HG03565 (cell line): ENCODE data around the gene ZBTB3.
A peak's percentile ranks its signal among the peaks of the same experiment; 100 is the strongest.
"Not testable (repeated sequence)": the region's sequence is repeated elsewhere in the genome, so short reads cannot be mapped to it uniquely, and the experiment has no call there.

Experiments
- ATAC-seq: cut with Tn5 transposase; IDR thresholded peaks from one replicate; pipeline ENCODE4 v1.9.1; 2021; ENCODE audit warnings: mild to moderate bottlenecking, moderate library complexity; ENCODE audit not compliant: unreplicated experiment

ZBTB3 gene

GRCh38 chr11:62753736-62754603 is at the start of gene ZBTB3:
Gene ZBTB3 (minus strand): TSS chr11:62754160. CDS start chr11:62753664, 496 bp downstream.
- peak; percentile 94 for ATAC-seq

- no peak for ATAC-seq
Measured at GRCh38 chr11:62801071-62801470, 47.1 kb upstream of the ZBTB3 start.

- no peak for ATAC-seq
Measured at GRCh38 chr11:62799486-62799885, 45.5 kb upstream of the ZBTB3 start.

DNA sequence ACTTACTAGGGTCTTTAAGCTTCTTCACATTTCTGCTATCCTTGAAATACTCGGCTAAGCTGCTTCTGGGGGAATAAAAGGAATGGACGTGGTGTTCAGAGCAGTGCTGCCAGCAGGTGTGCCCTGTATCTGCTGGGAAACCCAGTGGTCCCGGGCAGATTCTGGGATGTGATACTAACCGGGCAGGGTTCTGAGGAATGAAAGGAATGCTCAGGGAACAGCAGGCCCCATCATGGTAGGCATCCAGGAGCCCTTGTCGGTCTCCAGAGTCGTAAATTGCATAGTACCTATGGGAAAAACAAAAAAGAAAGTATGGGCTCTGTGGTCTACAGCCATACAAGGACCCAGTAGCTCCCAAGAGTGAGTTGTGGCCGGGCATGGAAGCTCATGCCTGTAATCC is 42.3 kb upstream of the ZBTB3 start:
- no peak for ATAC-seq

- ATAC-seq: no peak
Measured at GRCh38 chr11:62794201-62794775, 40.3 kb upstream of the ZBTB3 start.

DNA sequence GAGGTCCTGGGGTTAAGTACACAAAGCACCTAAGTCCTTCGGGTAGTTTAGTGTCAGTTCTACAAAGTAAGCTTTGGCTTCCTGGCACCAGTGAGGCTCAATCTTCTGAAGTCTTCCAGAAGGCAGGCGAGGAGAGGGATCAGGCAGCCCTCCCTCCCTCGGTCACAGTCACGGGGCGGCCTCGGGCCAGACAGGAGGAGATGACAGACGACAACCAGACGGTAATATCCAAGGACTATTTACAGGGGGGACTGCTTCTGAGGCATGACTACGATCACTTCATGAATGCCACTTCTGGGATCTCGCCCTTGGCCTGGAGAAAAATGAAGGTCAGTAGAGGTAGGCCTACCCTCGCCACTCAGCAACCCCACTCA is 38.2 kb upstream of the ZBTB3 start:
- no peak for ATAC-seq

DNA sequence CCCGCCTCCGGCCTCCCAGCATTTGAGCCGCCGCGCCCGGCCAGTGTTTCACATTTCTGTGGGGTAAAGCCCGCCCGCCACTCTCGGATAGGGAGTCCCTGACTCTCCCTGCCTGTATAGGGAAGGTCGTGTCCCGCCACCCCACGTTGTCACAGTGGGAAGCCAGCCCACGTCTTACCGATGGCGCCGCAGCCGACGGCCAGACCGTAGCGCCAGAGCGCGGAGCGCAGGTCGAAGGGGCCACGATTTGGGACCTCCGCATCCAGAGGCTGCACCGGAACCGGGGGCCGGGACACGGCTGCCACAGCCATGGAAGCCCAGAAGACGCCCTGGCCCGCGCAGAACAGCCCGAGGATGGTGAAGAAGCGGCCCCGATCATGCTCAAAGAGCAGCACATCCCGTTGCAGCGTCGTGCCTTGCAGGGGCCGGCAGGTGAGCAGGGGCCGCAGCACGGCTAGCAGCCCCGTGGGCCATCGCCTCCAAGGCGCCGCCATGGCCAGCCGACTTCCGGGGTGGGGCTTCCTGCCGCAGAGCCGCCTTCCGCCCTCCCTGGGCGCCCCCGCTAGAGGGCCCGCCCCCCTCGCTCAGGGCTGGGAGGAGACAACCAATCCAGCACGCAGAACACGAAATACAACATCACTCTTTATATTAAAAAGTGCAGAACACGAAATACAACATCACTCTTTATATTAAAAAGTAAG is 37.7 kb upstream of the ZBTB3 start, which contains the start of gene TMEM223:
Gene TMEM223 (minus strand): TSS at position 506 of the 701 bp plus-strand sequence. CDS start 12 bp downstream, at position 494.
- peak; percentile 56 for ATAC-seq

GRCh38 chr11:62789576-62789975 is 35.6 kb upstream of the ZBTB3 start:
- no peak for ATAC-seq

DNA sequence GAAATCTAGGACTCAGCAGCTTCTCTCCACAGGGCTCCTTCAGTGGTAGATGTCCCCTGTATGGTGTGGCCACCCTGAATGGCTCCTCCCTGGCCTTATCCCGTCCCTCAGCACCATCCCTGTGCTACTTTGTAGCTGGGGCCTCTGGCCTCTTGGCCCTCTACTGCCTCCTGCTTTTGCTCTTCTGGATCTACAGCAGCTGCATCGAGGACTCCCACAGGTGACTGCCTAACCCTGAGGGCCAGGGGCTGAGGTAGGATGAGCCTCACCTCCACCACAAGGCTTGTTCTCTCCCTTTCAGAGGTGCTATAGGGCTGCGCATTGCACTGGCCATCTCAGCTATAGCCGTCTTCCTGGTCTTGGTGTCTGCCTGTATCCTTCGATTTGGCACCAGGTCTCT is 35.0 kb upstream of the ZBTB3 start:
- ATAC-seq: no peak

GRCh38 chr11:62787005-62787759 is 33.2 kb upstream of the ZBTB3 start, which contains the start of gene TMEM179B:
Gene TMEM179B (plus strand): TSS chr11:62787402. CDS start chr11:62787432, 30 bp downstream.
- peak; percentile 52 for ATAC-seq

DNA sequence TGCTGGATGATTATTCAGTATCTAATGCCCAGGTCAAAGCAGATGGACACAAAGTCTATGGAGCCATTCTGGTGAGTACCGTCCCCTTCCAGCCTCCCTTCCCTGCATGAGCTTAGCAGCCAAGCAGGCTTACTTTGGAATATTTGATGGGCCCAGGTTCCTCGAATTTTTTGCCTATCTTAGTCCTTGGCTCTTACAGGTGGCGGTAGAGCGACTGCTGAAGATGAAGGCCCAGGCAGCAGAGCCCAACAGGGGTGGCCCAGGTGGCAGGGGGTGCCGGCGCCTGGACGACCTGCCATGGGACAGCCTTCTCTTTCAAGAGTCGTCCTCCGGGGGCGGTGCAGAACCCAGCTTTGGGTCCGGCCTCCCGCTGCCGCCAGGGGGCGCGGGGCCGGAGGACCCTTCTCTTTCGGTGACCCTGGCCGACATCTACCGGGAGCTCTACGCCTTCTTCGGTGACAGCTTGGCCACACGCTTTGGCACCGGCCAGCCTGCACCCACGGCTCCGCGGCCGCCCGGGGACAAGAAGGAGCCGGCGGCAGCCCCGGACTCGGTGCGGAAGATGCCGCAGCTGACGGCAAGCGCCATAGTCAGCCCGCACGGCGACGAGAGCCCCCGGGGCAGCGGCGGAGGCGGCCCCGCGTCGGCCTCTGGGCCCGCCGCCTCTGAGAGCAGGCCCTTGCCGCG is 32.5 kb upstream of the ZBTB3 start:
- ATAC-seq: peak; percentile 34

- ATAC-seq: no peak
Measured at GRCh38 chr11:62782753-62783152, 28.8 kb upstream of the ZBTB3 start.

GRCh38 chr11:62778441-62778840 is 24.5 kb upstream of the ZBTB3 start:
- ATAC-seq: no peak

- no peak for ATAC-seq
Measured at GRCh38 chr11:62777389-62777788, 23.4 kb upstream of the ZBTB3 start.

- no peak for ATAC-seq
Measured at GRCh38 chr11:62775646-62776045, 21.7 kb upstream of the ZBTB3 start.

GRCh38 chr11:62774407-62774806 is 20.4 kb upstream of the ZBTB3 start:
- no peak for ATAC-seq

DNA sequence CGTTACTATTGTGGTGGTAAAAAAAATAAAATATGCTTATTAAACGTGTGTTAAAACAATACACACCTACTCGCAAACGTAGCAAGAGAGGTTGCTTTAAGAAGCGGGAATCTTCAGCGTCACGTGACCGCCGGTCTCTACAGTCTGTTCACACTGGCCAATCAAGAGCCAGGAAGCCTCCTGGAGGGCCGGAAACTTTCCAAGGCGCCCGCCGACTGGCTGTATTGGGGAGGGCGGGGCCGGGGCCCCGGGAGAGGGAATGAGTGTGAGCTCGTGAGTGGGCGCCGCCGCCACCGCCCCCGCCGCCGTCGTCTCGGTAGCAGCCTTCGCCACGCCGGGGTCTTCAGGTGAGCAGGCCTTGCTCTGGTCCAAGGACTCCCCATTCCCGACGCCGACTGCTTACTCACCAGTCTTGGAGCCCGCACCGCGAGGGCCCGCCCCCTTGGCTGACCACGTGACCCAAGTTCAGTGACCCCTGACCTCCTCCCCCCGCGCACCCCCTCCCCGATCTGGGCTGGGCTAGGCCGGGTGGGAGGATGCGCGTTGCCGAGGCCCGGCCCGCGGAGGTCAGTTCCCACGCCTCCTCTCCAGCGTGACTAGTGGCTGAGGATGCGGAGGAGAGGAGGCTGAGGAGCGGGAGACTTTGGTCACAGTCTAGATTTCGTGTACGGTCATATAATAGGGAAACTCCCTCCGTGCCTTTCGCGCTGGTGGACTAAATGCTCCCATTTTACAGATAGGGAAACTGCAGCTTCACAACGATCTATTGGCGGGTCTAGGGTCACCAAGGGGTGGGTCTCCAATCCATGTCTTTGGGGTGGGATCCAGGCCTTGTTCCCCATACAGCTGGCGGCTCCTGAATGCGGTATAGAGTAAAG is 17.4 kb upstream of the ZBTB3 start, which contains the start of gene TAF6L:
Gene TAF6L (plus strand): TSS at position 253 of the 878 bp plus-strand sequence. CDS start 4,388 bp downstream, outside the sequence.
- ATAC-seq: peak; percentile 68

GRCh38 chr11:62770778-62771143 is 16.8 kb upstream of the ZBTB3 start:
- ATAC-seq: peak; percentile 2

DNA sequence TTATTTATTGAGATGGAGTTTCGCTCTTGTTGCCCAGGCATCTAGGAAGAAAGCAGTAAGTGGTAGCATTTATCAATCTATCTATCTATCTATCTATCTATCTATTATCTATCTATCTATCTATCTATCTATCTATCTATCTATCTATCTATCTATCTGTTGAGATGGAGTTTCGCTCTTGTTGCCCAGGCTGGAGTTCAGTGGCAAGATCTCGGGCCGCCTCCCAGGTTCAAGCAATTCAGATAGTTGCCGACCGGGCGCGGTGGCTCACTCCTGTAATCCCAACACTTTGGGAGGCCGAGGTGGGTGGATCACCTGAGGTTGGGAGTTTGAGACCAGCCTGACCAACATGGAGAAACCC is 6.9 kb upstream of the ZBTB3 start:
- ATAC-seq: not testable (repeated sequence)
